ENCODE results near the gene MINDY1. TPM values are rescaled to one million over a fixed set of nuclear protein-coding genes. Genes with fewer than 3 reads are reported as not detected.

Gene MINDY1
- total and polyA plus RNA-seq, 9 of the 15 experiments (the other 6 are each of a cell fraction or from before 2014, with no cell fraction given): 0.49 to 11.0 (median 6.0) TPM

GRCh38 chr1:150976879-150977694 is 29.6 kb downstream of the MINDY1 start (continued):
- TF ChIP-seq, protein P1, sequence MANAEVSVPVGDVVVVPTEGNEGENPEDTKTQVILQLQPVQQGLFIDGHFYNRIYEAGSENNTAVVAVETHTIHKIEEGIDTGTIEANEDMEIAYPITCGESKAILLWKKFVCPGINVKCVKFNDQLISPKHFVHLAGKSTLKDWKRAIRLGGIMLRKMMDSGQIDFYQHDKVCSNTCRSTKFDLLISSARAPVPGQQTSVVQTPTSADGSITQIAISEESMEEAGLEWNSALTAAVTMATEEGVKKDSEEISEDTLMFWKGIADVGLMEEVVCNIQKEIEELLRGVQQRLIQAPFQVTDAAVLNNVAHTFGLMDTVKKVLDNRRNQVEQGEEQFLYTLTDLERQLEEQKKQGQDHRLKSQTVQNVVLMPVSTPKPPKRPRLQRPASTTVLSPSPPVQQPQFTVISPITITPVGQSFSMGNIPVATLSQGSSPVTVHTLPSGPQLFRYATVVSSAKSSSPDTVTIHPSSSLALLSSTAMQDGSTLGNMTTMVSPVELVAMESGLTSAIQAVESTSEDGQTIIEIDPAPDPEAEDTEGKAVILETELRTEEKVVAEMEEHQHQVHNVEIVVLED (CRISPR knock-in tag; IDR thresholded peaks at IDR 0.05): no peak
- TF ChIP-seq GTF2F1 (IDR thresholded peaks at IDR 0.05; ENCODE audit: low read depth, low read length) (0 out of 2 replicates have a peak, but pooled peaks have one; percentile 11), HMG20B (CRISPR knock-in tag; IDR thresholded peaks at IDR 0.05) (no peak), GATAD2B (IDR thresholded peaks at IDR 0.05; ENCODE audit: borderline replicate concordance) (peak; percentile 64; the same call in 1 of the 2 replicates), PBX2 (CRISPR knock-in tag; IDR thresholded peaks at IDR 0.05; ENCODE audit: low read depth) (no peak), PBX2 (tag; conservative IDR thresholded peaks at IDR 0.05; ENCODE audit: low read depth) (no peak), SAFB2 (IDR thresholded peaks at IDR 0.05; ENCODE audit: borderline replicate concordance, low read depth, low read length, severe bottlenecking) (no peak), ZBTB1 (CRISPR knock-in tag; IDR thresholded peaks at IDR 0.05; ENCODE audit: borderline replicate concordance, low read depth) (0 out of 2 replicates have a peak, but pooled peaks have one; percentile 59), PCBP2 (IDR thresholded peaks at IDR 0.05; ENCODE audit: low read depth, low read length, poor library complexity, severe bottlenecking) (no peak), XRCC5 (IDR thresholded peaks at IDR 0.05; ENCODE audit: low read depth, low read length) (0 out of 2 replicates have a peak, but pooled peaks have one; percentile 55), HEY1 (CRISPR knock-in tag; IDR thresholded peaks at IDR 0.05; ENCODE audit: borderline replicate concordance) (peak; percentile 3; the same call in 1 of the 2 replicates), SAP30 (IDR thresholded peaks at IDR 0.05; ENCODE audit: borderline replicate concordance, insufficient read depth, low read depth, low read length, poor library complexity, severe bottlenecking) (no peak), ZNF398 (CRISPR knock-in tag; IDR thresholded peaks at IDR 0.05) (no peak), EWSR1 (IDR thresholded peaks at IDR 0.05; ENCODE audit: borderline replicate concordance, low read depth, partially characterized antibody) (no peak), ETV6 (IDR thresholded peaks at IDR 0.05; ENCODE audit: borderline replicate concordance in 1 of 2, low read depth in 2 of 2, low read length in 1 of 2) (peak in 1 of 2 experiments; percentile 68; a peak in 1 of 4 replicates), ETV6 (CRISPR knock-in tag; IDR thresholded peaks at IDR 0.05; ENCODE audit: borderline replicate concordance) (no peak)
- TF ChIP-seq, protein P2, sequence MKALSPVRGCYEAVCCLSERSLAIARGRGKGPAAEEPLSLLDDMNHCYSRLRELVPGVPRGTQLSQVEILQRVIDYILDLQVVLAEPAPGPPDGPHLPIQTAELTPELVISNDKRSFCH (CRISPR knock-in tag; IDR thresholded peaks at IDR 0.05): 0 out of 2 replicates have a peak, but pooled peaks have one; percentile 39
- TF ChIP-seq, protein P2 (tag; IDR thresholded peaks at IDR 0.05): peak; percentile 43

Measured in K562 (cell line).